NCI-H446 treated with DMSO at 0.1 percent for 48 hours (cell line): Measurements from ENCODE around the gene CDK14.

Experiments used
- DNase-seq: peaks from one replicate; lab custom pipeline; 2025; lab: John Stamatoyannopoulos, UW

The CDK14 gene

GRCh38 chr7:91206361-91206960 is 610.3 kb downstream of the CDK14 start:
- DNase-seq = no peak

- DNase-seq = no peak
These were observed 616.5 kb downstream of the CDK14 start for GRCh38 chr7:91212582-91212981.

GRCh38 chr7:91226411-91226810 is 630.3 kb downstream of the CDK14 start:
- no peak for DNase-seq

- no peak for DNase-seq
These were observed 632.2 kb downstream of the CDK14 start for GRCh38 chr7:91228327-91228726.

GRCh38 chr7:91228927-91229558 is 632.9 kb downstream of the CDK14 start:
- peak; percentile 41 for DNase-seq

- no peak for DNase-seq
These were observed 634.0 kb downstream of the CDK14 start for GRCh38 chr7:91230100-91230499.

GRCh38 chr7:91230503-91230902 is 634.4 kb downstream of the CDK14 start:
- DNase-seq = no peak

GRCh38 chr7:91233212-91233611 is 637.1 kb downstream of the CDK14 start:
- no peak for DNase-seq

- no peak for DNase-seq
These were observed 639.2 kb downstream of the CDK14 start for GRCh38 chr7:91235211-91235832.

GRCh38 chr7:91239171-91239604 is 643.1 kb downstream of the CDK14 start:
- DNase-seq = no peak

- DNase-seq = no peak
These were observed 643.7 kb downstream of the CDK14 start for GRCh38 chr7:91239772-91240171.

- DNase-seq = no peak
These were observed 644.3 kb downstream of the CDK14 start for GRCh38 chr7:91240376-91240941.

GRCh38 chr7:91242097-91242844 is 646.1 kb downstream of the CDK14 start:
- DNase-seq = no peak

- DNase-seq = no peak
These were observed 647.6 kb downstream of the CDK14 start for GRCh38 chr7:91243591-91244301.

GRCh38 chr7:91247500-91247899 is 651.4 kb downstream of the CDK14 start:
- DNase-seq = no peak

GRCh38 chr7:91248996-91249395 is 652.9 kb downstream of the CDK14 start:
- no peak for DNase-seq

GRCh38 chr7:91249506-91250233 is 653.5 kb downstream of the CDK14 start:
- DNase-seq = no peak

- DNase-seq = no peak
These were observed 654.6 kb downstream of the CDK14 start for GRCh38 chr7:91250706-91251105.

GRCh38 chr7:91251877-91252276 is 655.8 kb downstream of the CDK14 start:
- DNase-seq = no peak
